ENCODE data around the gene TXNDC17.
"Not testable (repeated sequence)": the region's sequence is repeated elsewhere in the genome, so short reads cannot be mapped to it uniquely, and the experiment has no call there.

TXNDC17 gene

GRCh38 chr17:6684881-6685767 lies 44.3 kb downstream of the TXNDC17 start:
- DNase-seq = no peak

- DNase-seq = no peak
Measured at GRCh38 chr17:6686026-6686425, 45.2 kb downstream of the TXNDC17 start.

GRCh38 chr17:6688944-6689343 lies 48.1 kb downstream of the TXNDC17 start:
- DNase-seq = no peak

- no peak for DNase-seq
Measured at GRCh38 chr17:6690641-6691040, 49.8 kb downstream of the TXNDC17 start.

GRCh38 chr17:6691546-6691945 lies 50.7 kb downstream of the TXNDC17 start:
- DNase-seq = no peak

GRCh38 chr17:6691958-6692357 lies 51.1 kb downstream of the TXNDC17 start:
- DNase-seq = not testable (repeated sequence)

Measured in activated naive CD4-positive, alpha-beta T cell (primary cell).